Measurements from ENCODE around the gene CDH1. TPM values are rescaled to one million over a fixed set of nuclear protein-coding genes. Genes with fewer than 3 reads are reported as not detected.
A peak's percentile ranks its signal among the peaks of the same experiment; 100 is the strongest.

CDH1 gene
- total RNA-seq, 4 donors from 2014 or later, result 190 to 551 (median 434) TPM

GRCh38 chr16:68790944-68791343 is 53.9 kb downstream of the CDH1 start:
- no peaks in the 10 kb centered on the region for H3K36me3 ChIP-seq
- intact Hi-C loops (cut with DNase I; ENCODE audit: low total_unique reads), result no loop called here
- TF ChIP-seq POLR2A (IDR thresholded peaks at IDR 0.05), result no peak
- no peak for TF ChIP-seq CTCF (IDR thresholded peaks at IDR 0.05)
- TF ChIP-seq POLR2AphosphoS5 (IDR thresholded peaks at IDR 0.05), result no peak
- no peak for TF ChIP-seq EP300 (IDR thresholded peaks at IDR 0.05; ENCODE audit: low read depth)
- H3K27ac ChIP-seq, result peak overlapping the region; percentile 18 to 81 (median 61)
- H3K4me1 ChIP-seq, result peaks cover 9 to 45% (median 13%) of the 10 kb centered on the region in 4 donors
- no peak for DNase-seq
- no peak overlapping the region for H3K4me3 ChIP-seq
- in situ Hi-C loops (cut with MboI; ENCODE audit: low pct_ligation_motif_present in 1 of 4, low pct_unique_long_range_greater_than_20kb in 1 of 4, low sequenced_read_pairs in 3 of 4), result loop anchor here in 2 of 4 donors (10.0 kb wide), 1 partner anchor 86 kb away; no protein-coding TSS in a partner anchor
- 87 to 92% methylated on average over 2 to 4 of the region's 4 CpGs for WGBS, 2 donors (ENCODE audit: low coverage in 1 of 2)
- no peaks in the 10 kb centered on the region for H3K27me3 ChIP-seq
- no peaks in the 10 kb centered on the region for H3K9me3 ChIP-seq

- TF ChIP-seq POLR2A (IDR thresholded peaks at IDR 0.05) (no peak), POLR2AphosphoS5 (IDR thresholded peaks at IDR 0.05) (peak in 1 of 3 donors; percentile 11)
- Histone ChIP-seq H3K27ac (peak overlapping the region; percentile 61 to 81 (median 75)), H3K9me3 (no peaks in the 10 kb centered on the region), H3K27me3 (no peaks in the 10 kb centered on the region), H3K4me3 (no peak overlapping the region), H3K4me1 (peaks cover 9 to 43% (median 13%) of the 10 kb centered on the region in 4 donors), H3K36me3 (no peaks in the 10 kb centered on the region)
- WGBS, 2 donors (ENCODE audit: low coverage in 1 of 2), result 41 to 55% methylated on average over 10 to 20 of the region's 20 CpGs
- DNase-seq, result peak; percentile 68
- intact Hi-C loops (cut with DNase I; ENCODE audit: low total_unique reads), result no loop called here
- in situ Hi-C loops (cut with MboI; ENCODE audit: low pct_ligation_motif_present in 1 of 4, low pct_unique_long_range_greater_than_20kb in 1 of 4, low sequenced_read_pairs in 3 of 4), result loop anchor here in 2 of 4 donors (10.0 kb wide), 1 partner anchor 88 kb away; no protein-coding TSS in a partner anchor
Observed at GRCh38 chr16:68792465-68793324, 55.6 kb downstream of the CDH1 start.

GRCh38 chr16:68793401-68793857 is 56.3 kb downstream of the CDH1 start:
- intact Hi-C loops (cut with DNase I; ENCODE audit: low total_unique reads), result no loop called here
- WGBS, 2 donors (ENCODE audit: low coverage in 1 of 2), result 92 to 97% methylated on average over 6 to 8 of the region's 8 CpGs
- no peaks in the 10 kb centered on the region for H3K9me3 ChIP-seq
- no peak for DNase-seq
- no peak overlapping the region for H3K4me3 ChIP-seq
- H3K4me1 ChIP-seq, result peaks cover 9 to 43% (median 13%) of the 10 kb centered on the region in 4 donors
- H3K27me3 ChIP-seq, result no peaks in the 10 kb centered on the region
- TF ChIP-seq POLR2AphosphoS5 (IDR thresholded peaks at IDR 0.05), result no peak
- TF ChIP-seq CTCF (IDR thresholded peaks at IDR 0.05), result no peak
- no peak for TF ChIP-seq EP300 (IDR thresholded peaks at IDR 0.05; ENCODE audit: low read depth)
- no peak for TF ChIP-seq POLR2A (IDR thresholded peaks at IDR 0.05)
- H3K36me3 ChIP-seq, result no peaks in the 10 kb centered on the region
- H3K27ac ChIP-seq, result peak overlapping the region; percentile 61 to 81 (median 75)
- in situ Hi-C loops (cut with MboI; ENCODE audit: low pct_ligation_motif_present in 1 of 4, low pct_unique_long_range_greater_than_20kb in 1 of 4, low sequenced_read_pairs in 3 of 4), result loop anchor here in 2 of 4 donors (10.0 kb wide), 1 partner anchor 89 kb away; no protein-coding TSS in a partner anchor

- Histone ChIP-seq H3K4me3 (no peak overlapping the region), H3K36me3 (no peaks in the 10 kb centered on the region), H3K9me3 (no peaks in the 10 kb centered on the region), H3K4me1 (peaks cover 0 to 13% (median 1%) of the 10 kb centered on the region in 4 donors), H3K27me3 (no peaks in the 10 kb centered on the region), H3K27ac (no peak overlapping the region)
- intact Hi-C loops (cut with DNase I; ENCODE audit: low total_unique reads) (no loop called here), in situ Hi-C loops (cut with MboI; ENCODE audit: low pct_ligation_motif_present in 1 of 4, low pct_unique_long_range_greater_than_20kb in 1 of 4, low sequenced_read_pairs in 3 of 4) (loop anchor here in 2 of 4 donors (10.0 kb wide), 1 partner anchor 94 kb away; no protein-coding TSS in a partner anchor)
- whole genome bisulfite sequencing, 2 donors (ENCODE audit: low coverage in 1 of 2), result 78 to 100% methylated on average over 1 to 2 of the region's 2 CpGs
- TF ChIP-seq CTCF (IDR thresholded peaks at IDR 0.05) (no peak), POLR2A (IDR thresholded peaks at IDR 0.05) (no peak), EP300 (IDR thresholded peaks at IDR 0.05; ENCODE audit: low read depth) (no peak), POLR2AphosphoS5 (IDR thresholded peaks at IDR 0.05) (no peak)
- DNase-seq, result no peak
Observed at GRCh38 chr16:68798398-68798797, 61.3 kb downstream of the CDH1 start.
